Measurements from ENCODE around the gene POTED.
"Not testable (repeated sequence)": the region's sequence is repeated elsewhere in the genome, so short reads cannot be mapped to it uniquely, and the experiment has no call there.

The POTED gene

DNA sequence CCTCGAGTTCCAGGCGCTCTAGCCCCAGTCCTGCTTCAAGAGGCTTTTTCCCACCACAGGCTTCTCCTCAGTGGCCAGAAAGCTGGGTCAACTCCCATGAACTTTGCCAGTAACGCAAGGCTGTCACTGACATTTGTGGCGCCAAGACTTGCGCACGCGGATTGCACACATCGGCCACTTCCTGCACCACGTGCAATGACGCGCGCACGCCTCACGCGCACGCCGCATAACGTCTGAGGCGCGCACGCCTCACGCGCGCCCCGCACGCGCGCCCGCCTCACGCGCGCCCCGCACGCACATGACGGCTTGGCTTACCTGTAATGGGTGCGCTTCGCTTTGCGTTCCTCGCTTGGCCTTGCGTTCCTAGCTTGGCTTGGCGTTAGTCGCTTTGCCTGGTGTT is at the start of gene POTED:
TSS of gene POTED (plus strand) at position 301 of the 400 bp plus-strand sequence. CDS start 452 bp downstream, outside the sequence.
- FAIRE-seq, result not testable (repeated sequence)

DNA sequence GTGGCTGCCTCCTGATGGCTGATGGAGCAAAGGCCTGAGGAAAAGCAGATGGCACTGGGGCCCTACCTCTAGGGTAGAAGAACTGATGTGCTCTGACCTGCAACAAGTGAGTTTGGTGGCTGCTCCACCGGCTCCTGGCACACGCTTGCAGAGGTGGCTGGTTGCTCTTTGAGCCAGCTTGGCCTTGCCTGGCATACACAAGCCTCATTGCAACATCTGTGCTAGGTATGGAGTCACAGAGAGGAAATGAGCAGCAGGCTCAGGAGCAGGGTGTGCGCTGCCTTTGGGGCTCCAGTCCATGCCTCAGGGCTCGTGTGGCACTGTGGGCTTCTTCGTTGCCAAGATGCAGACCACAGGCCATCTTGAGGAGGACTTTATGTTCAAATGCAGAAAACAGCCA is 40.5 kb downstream of the POTED start:
- FAIRE-seq, result not testable (repeated sequence)

DNA sequence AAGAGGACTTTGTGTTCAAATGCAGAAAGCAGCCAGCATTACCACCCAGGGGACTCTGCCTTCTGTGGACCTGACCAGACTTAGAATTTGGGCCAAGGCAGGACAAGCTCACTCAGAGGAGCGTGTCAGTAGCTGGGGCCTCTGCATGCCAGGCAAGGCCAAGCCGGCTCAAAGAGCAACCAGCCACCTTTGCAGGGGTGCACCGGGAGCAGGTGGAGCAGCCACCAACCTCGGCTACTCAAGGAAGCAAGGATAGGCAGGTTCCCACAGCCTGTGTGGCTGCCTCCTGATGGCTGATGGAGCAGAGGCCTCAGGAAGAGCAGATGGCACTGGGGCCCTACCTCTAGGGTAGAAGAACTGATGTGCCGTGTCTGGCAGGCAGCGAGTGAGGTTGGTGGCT is 42.2 kb downstream of the POTED start:
- not testable (repeated sequence) for FAIRE-seq
